UCSD-AML1 (cell line): ENCODE data around the gene DRG1.
A peak's percentile ranks its signal among the peaks of the same experiment; 100 is the strongest.
"Not testable (repeated sequence)": the region's sequence is repeated elsewhere in the genome, so short reads cannot be mapped to it uniquely, and the experiment has no call there.

Experiments used
- DNase-seq: peaks from one replicate; lab custom pipeline; 2025; ENCODE audit not compliant: unreplicated experiment; lab: John Stamatoyannopoulos, UW

Gene DRG1

GRCh38 chr22:31399211-31400022 is at the start of gene DRG1:
Gene DRG1, plus strand, starts transcription at chr22:31399604. Its CDS starts 80 bp downstream, at chr22:31399684.
- DNase-seq: peak; percentile 97

- no peak for DNase-seq
Measured at GRCh38 chr22:31349960-31350359, 49.4 kb upstream of the DRG1 start.

GRCh38 chr22:31350410-31350863 is 49.0 kb upstream of the DRG1 start:
- DNase-seq: no peak

DNA sequence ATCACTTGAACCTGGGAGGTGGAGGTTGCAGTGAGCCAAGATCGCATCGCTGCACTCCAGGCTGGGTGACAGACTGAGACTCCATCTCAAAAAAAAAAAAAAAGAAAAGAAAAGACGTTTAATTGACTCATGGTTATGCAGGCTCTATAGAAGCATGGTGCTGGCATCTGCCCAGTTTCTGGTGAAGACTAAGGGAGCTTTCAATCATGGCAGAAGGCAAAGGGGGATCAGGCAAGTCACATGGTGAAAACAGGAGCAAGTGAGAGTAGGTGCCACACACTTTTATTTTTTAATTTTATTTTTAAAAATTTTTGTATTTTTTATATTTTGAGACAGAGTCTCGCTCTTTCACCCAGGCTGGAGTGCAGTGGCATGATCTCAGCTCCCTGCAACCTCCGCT is 44.9 kb upstream of the DRG1 start:
- no peak for DNase-seq

GRCh38 chr22:31360029-31360428 is 39.4 kb upstream of the DRG1 start:
- no peak for DNase-seq

DNA sequence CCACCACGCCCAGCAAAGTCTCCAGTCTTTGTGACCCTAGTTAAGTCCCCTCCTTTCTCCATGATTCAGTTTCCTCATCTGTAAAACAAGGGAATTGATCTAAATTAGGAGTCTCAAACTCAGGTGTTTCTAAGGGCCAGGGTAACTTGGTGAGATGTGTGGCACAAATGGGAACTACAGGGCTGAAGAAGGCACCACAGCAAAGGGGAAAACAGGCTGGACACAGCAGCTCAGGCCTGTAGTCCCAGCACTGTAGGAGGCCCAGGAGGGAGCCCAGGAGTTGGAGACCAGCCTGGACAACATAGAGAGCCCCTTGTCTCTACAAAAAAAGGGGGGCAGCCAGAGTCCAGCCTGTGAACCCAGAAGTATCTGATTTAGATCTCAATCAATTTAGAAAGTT is 37.7 kb upstream of the DRG1 start:
- no peak for DNase-seq

DNA sequence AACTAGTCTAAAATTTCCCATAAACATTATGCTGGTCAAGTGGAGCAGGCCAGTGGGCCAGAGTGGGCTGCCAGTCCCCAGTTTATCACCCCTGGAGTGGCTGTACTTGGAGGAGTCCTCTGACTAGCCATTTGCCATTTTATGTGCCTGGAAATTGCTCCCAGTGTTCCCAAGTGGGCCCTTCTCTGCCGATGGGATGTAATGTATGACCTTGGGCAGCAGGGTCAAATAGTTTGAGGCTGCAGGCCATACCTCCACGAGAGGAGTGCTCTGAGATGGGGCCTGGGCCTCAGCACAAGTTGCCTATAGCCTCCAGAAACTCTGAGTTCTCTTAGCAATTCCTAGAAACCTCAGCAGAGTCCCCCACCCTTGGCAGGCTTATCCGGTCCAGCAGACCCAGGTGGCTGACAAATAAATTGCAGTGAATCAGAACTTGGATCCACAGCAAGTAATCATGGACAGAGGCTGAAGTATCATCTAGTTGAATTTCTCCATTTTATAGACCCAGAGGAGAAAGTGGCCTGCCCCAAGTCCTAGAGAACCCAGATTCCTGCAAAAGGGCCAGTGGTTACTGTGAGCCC is 35.4 kb upstream of the DRG1 start:
- DNase-seq: no peak

GRCh38 chr22:31367426-31367825 is 32.0 kb upstream of the DRG1 start:
- DNase-seq: no peak

GRCh38 chr22:31377612-31378011 is 21.8 kb upstream of the DRG1 start:
- DNase-seq: no peak

DNA sequence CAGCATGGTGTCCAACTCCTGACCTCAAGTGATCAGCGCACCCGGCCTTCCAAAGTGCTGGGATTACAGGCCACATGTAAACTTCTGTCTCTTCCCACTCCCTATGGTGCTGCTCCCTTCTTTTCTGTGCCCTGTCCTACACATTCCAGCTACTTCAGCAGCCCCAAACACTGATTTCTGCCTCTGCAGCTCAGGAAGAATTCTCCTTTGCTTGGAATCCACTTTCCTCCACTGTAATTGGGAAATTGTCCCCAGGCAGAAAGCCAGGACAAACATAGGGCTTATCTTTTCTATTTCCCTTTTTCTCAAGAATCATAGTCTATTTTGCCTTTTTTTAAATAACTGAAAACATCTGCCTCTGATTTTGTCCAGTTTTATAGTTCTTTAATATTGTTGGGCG is 21.3 kb upstream of the DRG1 start:
- DNase-seq: no peak

DNA sequence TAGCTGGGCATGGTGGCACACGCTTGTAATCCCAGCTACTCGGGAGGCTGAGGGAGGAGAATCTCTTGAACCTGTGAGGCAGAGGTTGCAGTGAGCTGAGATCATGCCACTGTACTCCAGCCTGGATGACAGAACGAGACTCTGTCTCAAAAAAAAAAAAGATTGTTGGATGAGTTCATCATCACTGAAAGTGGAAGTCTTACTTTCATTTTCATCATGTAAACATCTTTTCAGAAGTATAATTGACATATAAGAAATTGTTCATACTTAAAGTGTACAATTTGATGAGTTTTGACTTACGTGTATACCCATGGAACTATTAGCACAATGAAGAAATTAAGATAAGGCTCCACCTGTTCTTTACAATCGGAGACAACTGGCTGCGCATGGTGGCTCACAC is 20.8 kb upstream of the DRG1 start:
- DNase-seq: not testable (repeated sequence)

DNA sequence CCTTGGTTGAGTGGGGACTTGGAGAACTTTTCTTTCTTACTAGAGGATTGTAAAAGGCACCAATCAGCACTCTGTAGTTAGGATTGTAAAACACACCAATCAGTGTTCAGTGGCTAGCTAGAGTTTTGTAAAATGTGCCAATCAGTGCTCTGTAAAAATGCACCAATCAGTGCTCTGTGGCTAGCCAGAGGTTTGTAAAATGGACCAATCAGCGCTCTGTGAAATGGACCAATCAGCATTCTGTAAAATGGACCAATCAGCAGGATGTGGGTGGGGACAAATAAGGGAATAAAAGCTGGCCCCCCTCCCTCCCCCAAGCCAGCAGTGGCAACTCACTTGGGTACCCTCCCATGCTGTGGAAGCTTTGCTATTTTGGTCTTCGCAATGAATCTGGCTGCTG is 5.5 kb upstream of the DRG1 start:
- DNase-seq: no peak

DNA sequence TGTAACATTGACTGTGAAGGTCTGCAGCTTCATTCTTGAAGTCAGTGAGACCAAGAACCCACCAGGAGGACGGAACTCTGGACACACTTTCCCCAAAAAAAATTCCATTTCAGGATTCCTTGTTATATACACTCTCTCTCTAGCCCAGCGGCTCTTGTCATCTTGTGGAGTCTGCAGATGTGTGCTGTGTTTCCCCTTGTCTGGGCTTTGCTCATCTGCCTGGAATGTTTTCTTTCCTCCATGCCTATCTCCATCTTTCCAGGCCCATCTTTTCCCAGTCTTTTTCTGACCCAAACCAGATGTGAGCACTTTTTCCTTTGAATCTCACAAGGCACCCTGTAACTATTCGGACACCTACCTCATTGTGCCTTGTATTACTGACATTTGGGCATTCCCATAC is 5.1 kb upstream of the DRG1 start:
- no peak for DNase-seq

GRCh38 chr22:31398231-31398630 is 1.2 kb upstream of the DRG1 start:
- no peak for DNase-seq

DNA sequence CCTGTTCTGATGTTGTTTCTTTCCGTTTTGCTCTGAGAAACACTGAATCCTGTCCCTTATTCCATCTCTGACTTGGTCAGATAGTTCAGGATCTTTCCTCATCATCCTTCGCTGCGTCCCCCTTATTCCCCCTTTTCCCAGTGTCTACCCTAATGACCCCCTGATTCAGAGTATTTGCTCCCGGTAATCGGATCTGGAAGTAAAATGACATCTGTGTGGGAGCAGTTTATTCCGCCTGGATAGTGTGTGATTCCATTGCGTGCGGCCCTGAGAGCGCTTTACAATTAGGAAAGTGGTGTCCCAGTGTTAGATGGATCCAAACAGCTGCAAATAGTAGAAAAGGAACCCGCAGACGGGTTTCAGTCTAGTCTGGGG is 606 bp downstream of the DRG1 start:
- peak; percentile 20 for DNase-seq

DNA sequence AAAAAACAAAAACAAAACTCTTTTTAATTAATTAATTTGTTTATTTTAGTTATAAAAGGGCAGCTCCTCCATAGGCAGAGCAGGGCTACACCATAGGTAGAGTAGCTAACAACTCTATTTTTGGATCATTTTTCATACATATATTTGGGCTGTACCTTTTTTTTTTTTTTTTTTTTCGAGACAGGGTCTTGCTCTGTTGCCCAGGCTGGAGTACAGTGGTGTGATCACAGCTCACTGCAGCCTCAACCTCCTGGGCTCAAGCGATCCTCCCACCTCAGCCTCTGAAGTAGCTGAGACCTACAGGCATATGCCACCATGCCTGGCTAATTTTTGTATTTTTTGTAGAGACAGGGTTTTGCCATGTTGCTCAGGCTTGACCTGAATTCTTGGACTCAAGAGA is 2.9 kb downstream of the DRG1 start:
- DNase-seq: not testable (repeated sequence)

GRCh38 chr22:31425331-31426050 is 26.1 kb downstream of the DRG1 start:
- no peak for DNase-seq

DNA sequence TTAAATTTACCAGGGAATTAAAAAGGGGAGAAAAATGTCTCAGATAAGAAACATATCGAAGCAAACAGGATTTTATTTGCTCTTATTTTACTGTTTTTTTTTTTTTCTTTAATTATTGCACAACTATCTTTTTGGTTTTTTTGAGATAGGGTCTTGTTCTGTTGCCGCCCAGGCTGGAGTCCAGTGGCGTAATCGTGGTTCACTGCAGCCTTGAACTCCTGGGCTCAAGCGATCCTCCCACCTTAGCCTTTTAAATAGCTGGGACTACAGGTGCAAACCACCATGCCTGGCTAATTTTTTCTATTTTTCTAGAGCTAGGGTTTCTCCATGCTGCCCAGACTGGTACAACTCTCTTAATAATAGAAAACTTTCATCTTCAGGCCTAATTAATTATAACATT is 32.5 kb downstream of the DRG1 start:
- DNase-seq: no peak

DNA sequence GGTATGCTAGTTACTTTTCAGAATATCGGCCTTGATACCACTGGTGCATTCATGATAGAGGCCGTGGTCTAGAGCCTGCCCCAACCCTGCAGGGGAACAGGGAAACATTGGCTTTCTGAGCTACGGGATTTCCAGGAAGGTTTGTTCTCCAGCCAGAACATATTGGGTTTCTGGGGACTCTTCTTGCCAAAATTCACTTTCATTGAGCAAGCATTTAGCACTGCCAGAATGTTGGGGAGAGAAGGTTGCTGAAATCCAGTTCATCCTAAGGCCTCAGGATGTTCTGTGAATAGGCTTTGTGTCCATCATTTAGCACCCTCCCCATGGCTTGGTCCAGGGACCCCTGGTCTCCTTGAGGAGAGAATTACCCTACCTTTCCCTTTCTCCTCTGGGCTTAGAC is 36.7 kb downstream of the DRG1 start:
- no peak for DNase-seq

GRCh38 chr22:31439808-31440207 is 40.4 kb downstream of the DRG1 start:
- no peak for DNase-seq

- no peak for DNase-seq
Measured at GRCh38 chr22:31440681-31441080, 41.3 kb downstream of the DRG1 start.

- DNase-seq: no peak
Measured at GRCh38 chr22:31441652-31442051, 42.2 kb downstream of the DRG1 start.
